Measurements from ENCODE around the gene SETD7. TPM values are rescaled to one million over a fixed set of nuclear protein-coding genes. Genes with fewer than 3 reads are reported as not detected.

SETD7 gene
- total RNA-seq, 1 experiment from 2014 or later, result 41.6 TPM

DNA sequence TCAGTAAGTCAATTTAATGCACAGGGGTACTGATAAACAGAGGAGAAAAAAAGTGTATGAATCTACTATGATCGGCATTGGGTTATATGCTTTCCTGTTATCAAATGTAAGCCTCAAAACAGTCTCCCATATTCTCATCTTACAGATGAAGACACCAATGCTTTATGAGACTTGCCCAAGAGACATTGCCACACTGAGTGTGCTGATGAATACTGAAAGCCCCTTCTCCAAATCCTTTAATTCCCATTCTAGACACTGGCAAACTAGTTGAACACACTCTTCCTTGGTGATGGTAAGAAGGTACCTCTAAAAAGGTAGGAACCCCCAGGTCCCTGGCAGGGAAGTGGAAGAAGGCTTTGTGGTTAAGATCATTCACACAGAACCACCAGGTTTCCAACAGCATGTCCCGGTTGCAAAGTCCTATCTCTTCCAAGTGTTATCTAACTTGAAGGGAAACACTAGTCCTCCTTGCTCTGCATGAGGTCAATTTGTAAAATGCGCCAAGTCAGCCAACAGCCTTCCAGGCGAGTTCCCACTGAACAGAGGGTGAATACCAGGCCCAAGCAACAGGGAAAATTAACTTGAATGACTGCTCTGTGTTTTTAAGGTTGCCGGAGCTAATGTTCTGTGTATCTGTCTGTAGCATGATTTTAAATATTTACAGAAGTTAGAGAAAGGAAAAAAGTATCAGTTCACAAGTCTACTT is 5.1 kb downstream of the SETD7 start:
- POLR2A ChIA-PET, result no interaction called here
- H3K4me3 ChIP-seq (replicated peaks in 1 of 2; ENCODE audit: low read depth in 1 of 2, low read length in 2 of 2), result no peak overlapping the region
- H3K79me2 ChIP-seq (ENCODE audit: insufficient read depth, low read length), result peaks cover 92% of the 10 kb centered on the region
- H3K36me3 ChIP-seq (ENCODE audit: control insufficient read depth in 1 of 2, insufficient read depth in 2 of 2, low read length in 2 of 2), result no peaks in the 10 kb centered on the region
- no peak for ATAC-seq
- TF ChIP-seq SRF (IDR thresholded peaks at IDR 0.05; ENCODE audit: low read depth) (no peak), CEBPB (IDR thresholded peaks at IDR 0.05; ENCODE audit: low read depth) (no peak), TCF7L2 (IDR thresholded peaks at IDR 0.05; ENCODE audit: borderline replicate concordance, extremely low read depth, insufficient read depth, insufficient read length) (no peak), ZNF274 (IDR thresholded peaks at IDR 0.05; ENCODE audit: low read depth, low read length) (no peak), FOSL1 (IDR thresholded peaks at IDR 0.05; ENCODE audit: low read depth) (no peak)
- TF ChIP-seq, protein P1, sequence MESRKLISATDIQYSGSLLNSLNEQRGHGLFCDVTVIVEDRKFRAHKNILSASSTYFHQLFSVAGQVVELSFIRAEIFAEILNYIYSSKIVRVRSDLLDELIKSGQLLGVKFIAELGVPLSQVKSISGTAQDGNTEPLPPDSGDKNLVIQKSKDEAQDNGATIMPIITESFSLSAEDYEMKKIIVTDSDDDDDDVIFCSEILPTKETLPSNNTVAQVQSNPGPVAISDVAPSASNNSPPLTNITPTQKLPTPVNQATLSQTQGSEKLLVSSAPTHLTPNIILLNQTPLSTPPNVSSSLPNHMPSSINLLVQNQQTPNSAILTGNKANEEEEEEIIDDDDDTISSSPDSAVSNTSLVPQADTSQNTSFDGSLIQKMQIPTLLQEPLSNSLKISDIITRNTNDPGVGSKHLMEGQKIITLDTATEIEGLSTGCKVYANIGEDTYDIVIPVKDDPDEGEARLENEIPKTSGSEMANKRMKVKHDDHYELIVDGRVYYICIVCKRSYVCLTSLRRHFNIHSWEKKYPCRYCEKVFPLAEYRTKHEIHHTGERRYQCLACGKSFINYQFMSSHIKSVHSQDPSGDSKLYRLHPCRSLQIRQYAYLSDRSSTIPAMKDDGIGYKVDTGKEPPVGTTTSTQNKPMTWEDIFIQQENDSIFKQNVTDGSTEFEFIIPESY (IDR thresholded peaks at IDR 0.05; ENCODE audit: extremely low read depth, insufficient replicate concordance, low read length), result no peak
- H3K9me2 ChIP-seq (ENCODE audit: insufficient read depth), result no peaks in the 10 kb centered on the region
- BruUV-seq (replicated peaks), result no TSS peak
- intact Hi-C loops (cut with micrococcal nuclease), result no loop called here
- H4K20me1 ChIP-seq (ENCODE audit: insufficient read depth), result peaks cover 3% of the 10 kb centered on the region; the same call in 1 of the 2 replicates
- H3K27me3 ChIP-seq (ENCODE audit: insufficient read depth, low read length), result no peaks in the 10 kb centered on the region
- H3K9ac ChIP-seq (ENCODE audit: low read length), result no peak overlapping the region
- H3K9me3 ChIP-seq (ENCODE audit: control insufficient read depth in 1 of 2, insufficient read depth in 1 of 2, low read depth in 1 of 2, low read length in 2 of 2), result no peaks in the 10 kb centered on the region
- no peak overlapping the region for H3K27ac ChIP-seq (ENCODE audit: low read depth, low read length)
- DNase-seq (ENCODE audit: low read depth, low spot score), result no peak
- peaks cover 6 to 10% of the 10 kb centered on the region in 2 experiments; a peak in 3 of 4 replicates for H3K4me1 ChIP-seq (ENCODE audit: control insufficient read depth in 1 of 2, insufficient read depth in 2 of 2, low read length in 2 of 2)
- H2AFZ ChIP-seq (ENCODE audit: low read depth, low read length, poor library complexity, severe bottlenecking), result no peak overlapping the region
- CTCF ChIA-PET, result no interaction called here
- RAD21 ChIA-PET (ENCODE audit: low non-redundant PET in 1 of 2, low total read pairs in 2 of 2, uncharacterized antibody in 2 of 2, unreplicated experiment in 2 of 2), result no interaction called here
- no peak overlapping the region for H3K4me2 ChIP-seq (ENCODE audit: low read length)

DNA sequence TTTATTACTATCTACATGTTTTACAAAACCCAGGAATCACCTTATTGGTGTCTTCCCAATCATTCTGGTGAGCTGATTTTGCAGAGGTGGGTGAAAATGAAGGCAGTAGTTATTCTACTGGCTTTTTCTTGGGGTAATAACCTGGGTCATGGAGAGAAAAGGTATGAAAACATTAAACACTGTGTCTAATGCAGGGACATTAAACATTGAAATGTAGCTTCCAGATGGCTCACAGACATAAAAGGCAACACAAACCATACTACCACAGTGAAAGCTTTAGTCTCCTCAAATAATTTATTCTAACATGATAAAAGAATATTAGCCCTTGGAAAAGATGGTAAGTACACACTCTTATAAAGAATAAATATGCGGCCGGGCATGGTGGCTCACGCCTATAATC is 8.0 kb downstream of the SETD7 start:
- H3K4me1 ChIP-seq (ENCODE audit: control insufficient read depth in 1 of 2, insufficient read depth in 2 of 2, low read length in 2 of 2), result no peaks in the 10 kb centered on the region
- peaks cover 3% of the 10 kb centered on the region; the same call in 1 of the 2 replicates for H4K20me1 ChIP-seq (ENCODE audit: insufficient read depth)
- no TSS peak for BruUV-seq (replicated peaks)
- H3K9me3 ChIP-seq (ENCODE audit: control insufficient read depth in 1 of 2, insufficient read depth in 1 of 2, low read depth in 1 of 2, low read length in 2 of 2), result no peaks in the 10 kb centered on the region
- no peak overlapping the region for H3K27ac ChIP-seq (ENCODE audit: low read depth, low read length)
- RAD21 ChIA-PET (ENCODE audit: low non-redundant PET in 1 of 2, low total read pairs in 2 of 2, uncharacterized antibody in 2 of 2, unreplicated experiment in 2 of 2), result no interaction called here
- POLR2A ChIA-PET, result interaction anchor here (1.0 kb wide), 1 partner anchor 8 kb away, joined by 3 read pairs; the partner anchor contains the start of gene SETD7
- H3K36me3 ChIP-seq (ENCODE audit: control insufficient read depth in 1 of 2, insufficient read depth in 2 of 2, low read length in 2 of 2), result 0 out of 4 replicates have a peak, but pooled peaks cover 0 to 2% of the 10 kb centered on the region in 2 experiments
- no peak for ATAC-seq
- no peak overlapping the region for H3K4me3 ChIP-seq (replicated peaks in 1 of 2; ENCODE audit: low read depth in 1 of 2, low read length in 2 of 2)
- CTCF ChIA-PET, result no interaction called here
- no peaks in the 10 kb centered on the region for H3K9me2 ChIP-seq (ENCODE audit: insufficient read depth)
- intact Hi-C loops (cut with micrococcal nuclease), result no loop called here
- DNase-seq (ENCODE audit: low read depth, low spot score), result no peak
- peaks cover 80% of the 10 kb centered on the region for H3K79me2 ChIP-seq (ENCODE audit: insufficient read depth, low read length)
- H2AFZ ChIP-seq (ENCODE audit: low read depth, low read length, poor library complexity, severe bottlenecking), result no peak overlapping the region
- H3K4me2 ChIP-seq (ENCODE audit: low read length), result no peak overlapping the region
- no peak overlapping the region for H3K9ac ChIP-seq (ENCODE audit: low read length)
- no peaks in the 10 kb centered on the region for H3K27me3 ChIP-seq (ENCODE audit: insufficient read depth, low read length)
- TF ChIP-seq EZH2phosphoT487 (IDR thresholded peaks at IDR 0.05; ENCODE audit: borderline replicate concordance), result no peak
- TF ChIP-seq JUND (IDR thresholded peaks at IDR 0.05), result no peak
- TF ChIP-seq ZFX (IDR thresholded peaks at IDR 0.05), result no peak
- TF ChIP-seq POLR2AphosphoS5 (IDR thresholded peaks at IDR 0.05; ENCODE audit: low read depth, low read length), result no peak
- TF ChIP-seq, protein P2, sequence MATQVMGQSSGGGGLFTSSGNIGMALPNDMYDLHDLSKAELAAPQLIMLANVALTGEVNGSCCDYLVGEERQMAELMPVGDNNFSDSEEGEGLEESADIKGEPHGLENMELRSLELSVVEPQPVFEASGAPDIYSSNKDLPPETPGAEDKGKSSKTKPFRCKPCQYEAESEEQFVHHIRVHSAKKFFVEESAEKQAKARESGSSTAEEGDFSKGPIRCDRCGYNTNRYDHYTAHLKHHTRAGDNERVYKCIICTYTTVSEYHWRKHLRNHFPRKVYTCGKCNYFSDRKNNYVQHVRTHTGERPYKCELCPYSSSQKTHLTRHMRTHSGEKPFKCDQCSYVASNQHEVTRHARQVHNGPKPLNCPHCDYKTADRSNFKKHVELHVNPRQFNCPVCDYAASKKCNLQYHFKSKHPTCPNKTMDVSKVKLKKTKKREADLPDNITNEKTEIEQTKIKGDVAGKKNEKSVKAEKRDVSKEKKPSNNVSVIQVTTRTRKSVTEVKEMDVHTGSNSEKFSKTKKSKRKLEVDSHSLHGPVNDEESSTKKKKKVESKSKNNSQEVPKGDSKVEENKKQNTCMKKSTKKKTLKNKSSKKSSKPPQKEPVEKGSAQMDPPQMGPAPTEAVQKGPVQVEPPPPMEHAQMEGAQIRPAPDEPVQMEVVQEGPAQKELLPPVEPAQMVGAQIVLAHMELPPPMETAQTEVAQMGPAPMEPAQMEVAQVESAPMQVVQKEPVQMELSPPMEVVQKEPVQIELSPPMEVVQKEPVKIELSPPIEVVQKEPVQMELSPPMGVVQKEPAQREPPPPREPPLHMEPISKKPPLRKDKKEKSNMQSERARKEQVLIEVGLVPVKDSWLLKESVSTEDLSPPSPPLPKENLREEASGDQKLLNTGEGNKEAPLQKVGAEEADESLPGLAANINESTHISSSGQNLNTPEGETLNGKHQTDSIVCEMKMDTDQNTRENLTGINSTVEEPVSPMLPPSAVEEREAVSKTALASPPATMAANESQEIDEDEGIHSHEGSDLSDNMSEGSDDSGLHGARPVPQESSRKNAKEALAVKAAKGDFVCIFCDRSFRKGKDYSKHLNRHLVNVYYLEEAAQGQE (IDR thresholded peaks at IDR 0.05; ENCODE audit: low read depth), result no peak
- TF ChIP-seq, protein P3, sequence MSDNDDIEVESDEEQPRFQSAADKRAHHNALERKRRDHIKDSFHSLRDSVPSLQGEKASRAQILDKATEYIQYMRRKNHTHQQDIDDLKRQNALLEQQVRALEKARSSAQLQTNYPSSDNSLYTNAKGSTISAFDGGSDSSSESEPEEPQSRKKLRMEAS (IDR thresholded peaks at IDR 0.05), result no peak
- TF ChIP-seq YY1 (IDR thresholded peaks at IDR 0.05; ENCODE audit: extremely low read depth, insufficient replicate concordance, low read depth, low read length), result no peak
- TF ChIP-seq POLR2A (IDR thresholded peaks at IDR 0.05; ENCODE audit: borderline replicate concordance, extremely low read depth, insufficient read depth, insufficient read length), result no peak
- no peak for TF ChIP-seq SP1 (IDR thresholded peaks at IDR 0.05; ENCODE audit: low read depth)
- no peak for TF ChIP-seq EGR1 (IDR thresholded peaks at IDR 0.05; ENCODE audit: low read depth)

Data from HCT116 (cell line).